ENCODE results near the gene IFT88.

The IFT88 gene

GRCh38 chr13:20565115-20565736 is 1.7 kb upstream of the IFT88 start:
- no peak for DNase-seq (ENCODE audit: low read depth in 2 of 2)

DNA sequence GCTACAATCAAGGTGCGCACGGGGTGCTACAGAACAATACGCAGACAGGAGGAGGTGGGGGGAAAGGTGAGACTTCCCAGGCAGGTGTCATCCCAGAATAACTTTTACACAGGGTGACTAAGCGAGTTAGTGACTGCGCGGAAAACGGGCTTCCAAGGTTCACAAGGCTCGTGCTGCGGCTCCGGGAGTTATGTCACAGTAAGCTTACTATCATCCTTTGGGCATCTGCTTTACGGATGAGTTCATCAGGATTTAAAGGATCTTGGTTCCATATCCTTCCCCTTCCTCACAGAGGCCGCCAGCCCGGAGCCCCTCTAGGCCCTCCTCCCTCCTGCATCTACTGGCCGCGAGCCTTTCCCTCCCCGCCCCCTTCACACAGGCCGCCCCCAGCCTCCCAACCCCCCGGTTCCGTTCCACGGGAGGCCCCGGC is 474 bp upstream of the IFT88 start:
- DNase-seq (ENCODE audit: low read depth in 2 of 2) = peak in 1 of 2 experiments; percentile 54

GRCh38 chr13:20567881-20568528 is 1.0 kb downstream of the IFT88 start:
- no peak for DNase-seq (ENCODE audit: low read depth in 2 of 2)

DNA sequence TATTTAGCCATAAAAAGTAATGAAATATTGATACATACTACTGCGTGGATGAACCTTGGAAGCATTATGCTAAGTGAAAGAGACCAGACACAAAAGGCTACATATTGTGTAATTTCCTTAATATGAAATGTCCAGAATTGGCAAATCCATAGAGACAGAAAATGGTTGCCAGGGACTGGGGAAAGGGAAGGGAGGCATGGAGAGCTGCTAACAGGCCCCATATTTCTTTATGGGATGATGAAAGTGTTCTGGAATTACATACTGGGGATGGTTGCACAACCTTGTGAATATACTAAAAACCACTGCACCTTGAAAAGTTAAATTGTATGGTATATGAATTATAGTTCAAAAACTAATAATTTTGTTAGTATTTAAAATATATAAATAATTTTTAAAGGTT is 3.6 kb downstream of the IFT88 start:
- DNase-seq (ENCODE audit: low read depth in 2 of 2) = peak; percentile 67 to 69

DNA sequence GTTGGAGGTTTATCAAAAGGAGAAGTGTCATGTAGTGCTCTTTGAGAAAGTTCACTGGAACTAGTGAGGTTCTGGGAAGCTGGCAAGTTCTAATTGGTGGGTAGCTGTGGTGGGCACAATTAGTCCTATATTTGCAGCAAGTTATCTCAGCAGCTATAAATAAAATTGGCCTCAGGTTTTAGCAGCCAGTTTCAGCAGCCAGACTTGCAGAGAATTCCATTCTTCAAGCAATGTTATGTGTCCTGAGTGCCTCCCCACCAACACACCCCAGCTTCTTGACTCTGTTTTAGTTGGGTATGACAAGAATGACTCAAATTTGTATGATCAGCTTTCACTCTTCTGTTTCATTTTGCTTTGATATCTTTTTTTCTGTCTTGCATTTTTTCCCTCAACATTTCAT is 4.7 kb downstream of the IFT88 start:
- DNase-seq (ENCODE audit: low read depth in 2 of 2) = no peak

DNA sequence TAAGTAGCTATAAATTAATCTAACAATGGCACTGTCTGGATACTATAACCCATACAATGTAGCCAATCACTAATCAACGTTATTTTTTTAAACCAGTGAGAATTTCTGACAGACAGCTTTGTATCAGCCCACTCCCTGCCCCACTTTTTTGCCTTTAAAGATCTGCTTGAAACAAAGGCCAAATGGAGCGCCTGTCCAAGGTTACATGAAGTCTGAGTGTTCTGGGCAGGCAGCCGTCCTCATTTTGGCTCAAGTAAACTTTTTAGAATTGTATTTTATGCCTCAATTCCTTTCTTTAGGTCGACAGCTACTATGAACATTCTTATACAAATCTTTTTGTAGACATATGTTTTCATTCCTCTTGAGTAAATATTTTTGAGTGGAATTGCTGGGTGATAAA is 6.2 kb downstream of the IFT88 start:
- no peak for DNase-seq (ENCODE audit: low read depth in 2 of 2)

GRCh38 chr13:20573636-20574035 is 6.7 kb downstream of the IFT88 start:
- no peak for DNase-seq (ENCODE audit: low read depth in 2 of 2)

DNA sequence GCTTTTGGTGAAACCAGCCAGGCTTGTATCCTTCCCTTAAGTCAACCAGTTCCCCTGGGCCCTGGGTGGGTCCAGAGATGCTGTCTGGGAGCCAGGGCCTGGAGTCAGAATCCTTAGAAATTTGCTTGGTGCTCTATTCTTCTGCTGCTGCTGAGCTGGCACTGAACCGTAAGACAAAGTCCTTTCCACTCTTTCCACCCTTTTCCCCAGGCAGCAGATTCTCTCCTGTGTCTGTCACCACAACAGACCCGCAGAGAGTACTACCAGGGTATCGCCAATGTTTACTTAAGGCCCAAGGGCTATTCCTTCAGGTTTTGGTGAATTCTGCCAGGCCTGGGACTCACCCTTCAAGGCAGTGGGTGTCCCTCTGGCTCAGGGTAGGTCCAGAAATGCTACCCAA is 12.2 kb downstream of the IFT88 start:
- no peak for DNase-seq (ENCODE audit: low read depth in 2 of 2)

DNA sequence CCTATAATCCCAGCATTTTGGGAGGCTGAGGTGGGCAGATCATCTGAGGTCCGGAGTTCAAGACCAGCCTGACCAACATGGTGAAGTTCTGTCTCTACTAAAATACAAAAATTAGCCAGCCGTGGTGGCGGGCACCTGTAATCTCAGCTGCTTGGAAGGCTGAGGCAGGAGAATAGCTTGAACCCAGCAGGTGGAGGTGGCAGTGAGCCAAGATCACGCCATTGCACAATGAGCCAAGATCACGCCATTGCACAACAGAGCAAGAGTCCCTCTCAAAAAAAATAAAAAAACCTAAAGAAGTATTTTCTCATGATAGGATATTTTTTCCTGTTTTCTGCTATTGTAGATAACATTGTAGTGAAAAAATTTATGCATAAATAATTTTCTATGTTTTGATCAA is 13.3 kb downstream of the IFT88 start:
- no peak for DNase-seq (ENCODE audit: low read depth in 2 of 2)

- no peak for DNase-seq (ENCODE audit: low read depth in 2 of 2)
Measured at GRCh38 chr13:20582026-20582425, 15.1 kb downstream of the IFT88 start.

DNA sequence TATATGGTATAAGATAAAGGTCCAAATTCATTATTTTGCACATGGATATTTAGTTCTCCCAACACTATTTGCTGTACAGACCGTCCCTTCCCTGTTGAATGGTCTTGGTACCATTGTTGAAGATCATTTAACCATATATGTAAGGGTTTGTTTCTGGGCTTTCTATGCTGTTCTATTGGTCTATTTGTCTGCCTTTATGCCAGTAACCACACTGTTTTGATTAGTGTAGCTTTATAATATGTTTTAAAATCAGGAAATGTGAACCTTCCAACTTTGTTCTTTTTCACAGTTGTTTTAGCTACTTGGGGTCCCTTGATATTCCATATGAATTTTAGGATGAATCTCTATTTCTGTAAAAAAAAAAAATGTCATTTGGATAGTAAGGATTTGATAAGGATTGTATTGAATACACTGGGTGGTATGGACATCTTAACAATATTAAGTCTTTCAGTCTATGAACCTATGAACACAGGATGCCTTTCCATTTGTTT is 16.9 kb downstream of the IFT88 start:
- DNase-seq (ENCODE audit: low read depth in 2 of 2) = no peak

GRCh38 chr13:20585371-20585770 is 18.4 kb downstream of the IFT88 start:
- DNase-seq (ENCODE audit: low read depth in 2 of 2) = no peak

- no peak for DNase-seq (ENCODE audit: low read depth in 2 of 2)
Measured at GRCh38 chr13:20588529-20589110, 21.7 kb downstream of the IFT88 start.

- DNase-seq (ENCODE audit: low read depth in 2 of 2) = no peak
Measured at GRCh38 chr13:20590561-20590960, 23.6 kb downstream of the IFT88 start.

- no peak for DNase-seq (ENCODE audit: low read depth in 2 of 2)
Measured at GRCh38 chr13:20592606-20593005, 25.6 kb downstream of the IFT88 start.

DNA sequence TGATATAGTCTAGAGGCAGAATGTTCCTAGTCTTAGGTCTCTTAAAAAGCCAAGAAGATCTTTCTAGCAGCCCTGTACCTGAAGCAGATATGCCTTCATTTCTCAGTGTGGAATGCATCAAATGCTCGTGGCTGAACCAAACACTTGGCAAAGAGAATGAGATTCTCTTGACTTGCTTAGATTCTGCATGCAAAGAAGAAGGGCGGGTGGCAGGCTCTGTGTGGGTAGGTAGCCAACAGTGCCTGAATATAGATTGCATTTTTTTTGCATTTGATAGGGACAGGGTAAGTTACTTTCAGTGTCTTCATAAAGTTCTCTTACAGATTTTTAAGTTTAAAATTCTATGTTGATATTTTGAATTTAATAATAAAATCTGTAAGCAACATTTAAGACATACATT is 27.3 kb downstream of the IFT88 start:
- no peak for DNase-seq (ENCODE audit: low read depth in 2 of 2)

GRCh38 chr13:20607015-20607414 is 40.1 kb downstream of the IFT88 start:
- no peak for DNase-seq (ENCODE audit: low read depth in 2 of 2)

- no peak for DNase-seq (ENCODE audit: low read depth in 2 of 2)
Measured at GRCh38 chr13:20608438-20609020, 41.6 kb downstream of the IFT88 start.

- DNase-seq (ENCODE audit: low read depth in 2 of 2) = no peak
Measured at GRCh38 chr13:20609145-20609544, 42.2 kb downstream of the IFT88 start.

DNA sequence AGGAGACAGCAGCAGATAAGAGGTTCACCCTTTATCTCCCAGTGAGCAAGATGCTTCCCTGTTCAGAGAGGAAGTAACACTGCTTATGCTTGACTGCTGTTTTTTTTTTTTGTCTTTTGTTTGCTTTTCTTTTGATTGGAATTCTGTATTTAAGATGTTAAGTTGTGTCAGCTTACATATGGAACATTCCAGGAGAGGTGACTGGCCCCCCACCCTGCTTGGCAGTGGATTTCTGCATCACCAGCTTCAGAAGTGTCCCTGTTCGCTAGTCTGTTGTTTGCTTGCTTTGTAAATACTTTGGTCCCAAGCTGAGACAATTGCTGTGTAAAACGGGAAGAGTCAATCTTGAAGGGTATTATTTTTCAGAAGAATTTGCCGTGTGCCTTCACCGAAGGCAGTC is 43.0 kb downstream of the IFT88 start:
- no peak for DNase-seq (ENCODE audit: low read depth in 2 of 2)

GRCh38 chr13:20616059-20616797 is 49.3 kb downstream of the IFT88 start:
- DNase-seq (ENCODE audit: low read depth in 2 of 2) = peak; percentile 49 to 51

- DNase-seq (ENCODE audit: low read depth in 2 of 2) = no peak
Measured at GRCh38 chr13:20623000-20623399, 56.0 kb downstream of the IFT88 start.

All from fibroblast of skin of left quadriceps (primary cell).